ENCODE results near the gene PAN2. TPM values are rescaled to one million over a fixed set of nuclear protein-coding genes. Genes with fewer than 3 reads are reported as not detected.

PAN2 gene, protein sequence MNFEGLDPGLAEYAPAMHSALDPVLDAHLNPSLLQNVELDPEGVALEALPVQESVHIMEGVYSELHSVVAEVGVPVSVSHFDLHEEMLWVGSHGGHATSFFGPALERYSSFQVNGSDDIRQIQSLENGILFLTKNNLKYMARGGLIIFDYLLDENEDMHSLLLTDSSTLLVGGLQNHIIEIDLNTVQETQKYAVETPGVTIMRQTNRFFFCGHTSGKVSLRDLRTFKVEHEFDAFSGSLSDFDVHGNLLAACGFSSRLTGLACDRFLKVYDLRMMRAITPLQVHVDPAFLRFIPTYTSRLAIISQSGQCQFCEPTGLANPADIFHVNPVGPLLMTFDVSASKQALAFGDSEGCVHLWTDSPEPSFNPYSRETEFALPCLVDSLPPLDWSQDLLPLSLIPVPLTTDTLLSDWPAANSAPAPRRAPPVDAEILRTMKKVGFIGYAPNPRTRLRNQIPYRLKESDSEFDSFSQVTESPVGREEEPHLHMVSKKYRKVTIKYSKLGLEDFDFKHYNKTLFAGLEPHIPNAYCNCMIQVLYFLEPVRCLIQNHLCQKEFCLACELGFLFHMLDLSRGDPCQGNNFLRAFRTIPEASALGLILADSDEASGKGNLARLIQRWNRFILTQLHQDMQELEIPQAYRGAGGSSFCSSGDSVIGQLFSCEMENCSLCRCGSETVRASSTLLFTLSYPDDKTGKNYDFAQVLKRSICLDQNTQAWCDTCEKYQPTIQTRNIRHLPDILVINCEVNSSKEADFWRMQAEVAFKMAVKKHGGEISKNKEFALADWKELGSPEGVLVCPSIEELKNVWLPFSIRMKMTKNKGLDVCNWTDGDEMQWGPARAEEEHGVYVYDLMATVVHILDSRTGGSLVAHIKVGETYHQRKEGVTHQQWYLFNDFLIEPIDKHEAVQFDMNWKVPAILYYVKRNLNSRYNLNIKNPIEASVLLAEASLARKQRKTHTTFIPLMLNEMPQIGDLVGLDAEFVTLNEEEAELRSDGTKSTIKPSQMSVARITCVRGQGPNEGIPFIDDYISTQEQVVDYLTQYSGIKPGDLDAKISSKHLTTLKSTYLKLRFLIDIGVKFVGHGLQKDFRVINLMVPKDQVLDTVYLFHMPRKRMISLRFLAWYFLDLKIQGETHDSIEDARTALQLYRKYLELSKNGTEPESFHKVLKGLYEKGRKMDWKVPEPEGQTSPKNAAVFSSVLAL
- total RNA-seq (2021; ENCODE audit: unreplicated experiment) (75.0 TPM), Bru-seq, nascent RNA (percentile 68 among the genes with signal in this experiment), BruChase-seq, experiment 1, labeled RNA remaining after a 6-hour chase (percentile 94 among the genes with signal in this experiment), BruChase-seq, experiment 2, labeled RNA remaining after a 2-hour chase (percentile 86 among the genes with signal in this experiment)
- polyA plus RNA-seq (2012): 74.1 and 75.7 TPM in 2 replicates
- long read RNA-seq, full-length matches to known transcripts: 1 of 33 reads
- long read RNA-seq, partial matches to known transcripts: 12 of 33 reads
- long read RNA-seq, other reads (novel, unspliced or antisense): 20 of 33 reads

DNA sequence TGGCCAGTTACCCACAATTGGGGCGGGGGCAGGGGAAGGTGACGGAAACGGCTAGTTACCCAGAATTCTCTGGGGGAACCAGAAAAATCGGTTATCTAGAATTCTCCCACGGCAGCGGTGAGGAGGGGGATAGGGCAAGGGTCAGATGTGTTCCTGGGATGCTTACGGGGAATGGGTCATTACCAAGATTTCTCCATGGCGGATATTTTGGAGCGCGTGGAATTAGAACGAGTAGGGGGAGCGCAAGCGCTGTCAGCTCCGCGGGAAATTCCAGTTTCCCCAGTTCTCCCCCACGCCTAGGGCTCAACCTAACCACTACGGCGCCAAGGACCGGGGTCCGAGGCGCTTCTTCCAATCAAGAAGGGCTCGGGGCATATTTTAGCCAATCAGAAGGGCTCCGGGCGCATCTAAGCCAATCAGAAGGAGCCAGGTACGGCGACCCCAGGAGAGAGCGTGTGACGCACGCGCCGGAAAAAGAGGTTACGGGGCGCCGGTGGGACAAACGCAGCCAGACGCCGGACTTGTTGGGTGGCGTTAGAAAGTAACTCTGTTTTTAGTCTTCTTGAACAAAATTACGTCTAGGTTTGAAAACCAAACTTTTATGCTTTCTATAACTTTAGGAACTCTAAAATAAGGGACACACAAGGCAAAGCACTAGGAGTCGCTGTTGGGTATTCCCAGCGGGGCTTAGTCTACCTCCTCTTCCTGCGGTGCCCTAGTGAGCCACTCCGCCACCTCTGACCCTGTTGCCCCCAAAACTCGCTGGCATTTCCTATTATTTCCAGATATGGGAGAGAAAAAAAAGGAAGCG lies at the start of gene PAN2:
TSS of gene PAN2 (minus strand) at position 322 of the 811 bp plus-strand sequence. CDS start 906 bp downstream, outside the sequence.
- BruUV-seq (replicated peaks): no TSS peak
- H3K9me2 ChIP-seq (ENCODE audit: insufficient read depth): no peaks in the 10 kb centered on the region
- H3K27me3 ChIP-seq (ENCODE audit: insufficient read depth, low read length): no peaks in the 10 kb centered on the region
- peak within 1 kb of the TSS; percentile 93 for H3K9ac ChIP-seq (ENCODE audit: low read length)
- H4K20me1 ChIP-seq (ENCODE audit: insufficient read depth): no peaks in the 10 kb centered on the region
- H3K4me2 ChIP-seq (ENCODE audit: low read length): peak within 1 kb of the TSS; percentile 95
- DNase-seq (ENCODE audit: low read depth, low spot score) (peak; percentile 98), ATAC-seq (peak; percentile 97)
- peaks cover 11 to 24% of the 10 kb centered on the region in 2 experiments for H3K4me1 ChIP-seq (ENCODE audit: control insufficient read depth in 1 of 2, insufficient read depth in 2 of 2, low read length in 2 of 2)
- peaks cover 7% of the 10 kb centered on the region for H3K79me2 ChIP-seq (ENCODE audit: insufficient read depth, low read length)
- intact Hi-C loops (cut with micrococcal nuclease): loop anchor here (2.0 to 5.0 kb wide), 2 partner anchors 27 to 128 kb away; partner anchors contain the start of gene STAT2
- no peaks in the 10 kb centered on the region for H3K36me3 ChIP-seq (ENCODE audit: control insufficient read depth in 1 of 2, insufficient read depth in 2 of 2, low read length in 2 of 2)
- H3K9me3 ChIP-seq (ENCODE audit: control insufficient read depth in 1 of 2, insufficient read depth in 1 of 2, low read depth in 1 of 2, low read length in 2 of 2): no peaks in the 10 kb centered on the region
- CTCF ChIA-PET: interaction anchor here (0.8 to 3.1 kb wide), 3 partner anchors 15 to 26 kb away, joined by 4 to 10 read pairs (median 5); partner anchors contain the start of genes CNPY2 and STAT2
- H2AFZ ChIP-seq (ENCODE audit: low read depth, low read length, poor library complexity, severe bottlenecking): peak within 1 kb of the TSS; percentile 3
- peak within 1 kb of the TSS; percentile 66 for H3K27ac ChIP-seq (ENCODE audit: low read depth, low read length)
- RAD21 ChIA-PET (ENCODE audit: low non-redundant PET in 1 of 2, low total read pairs in 2 of 2, uncharacterized antibody in 2 of 2, unreplicated experiment in 2 of 2): no interaction called here
- POLR2A ChIA-PET: interaction anchor here (0.7 to 2.3 kb wide), 8 partner anchors 10 to 130 kb away, joined by 3 to 20 read pairs (median 4); partner anchors contain the start of genes CNPY2 and STAT2
- H3K4me3 ChIP-seq (replicated peaks in 1 of 2; ENCODE audit: low read depth in 1 of 2, low read length in 2 of 2): peak within 1 kb of the TSS; percentile 68 to 87
- TF ChIP-seq POLR2AphosphoS5 (IDR thresholded peaks at IDR 0.05; ENCODE audit: low read depth, low read length) (peak; percentile 86), POLR2A (IDR thresholded peaks at IDR 0.05; ENCODE audit: borderline replicate concordance, extremely low read depth, insufficient read depth, insufficient read length) (peak; percentile 82), ZNF274 (IDR thresholded peaks at IDR 0.05; ENCODE audit: low read depth, low read length) (no peak), CEBPB (IDR thresholded peaks at IDR 0.05; ENCODE audit: low read depth) (no peak), TCF7L2 (IDR thresholded peaks at IDR 0.05; ENCODE audit: borderline replicate concordance, extremely low read depth, insufficient read depth, insufficient read length) (no peak), CBX3 (IDR thresholded peaks at IDR 0.05; ENCODE audit: low read depth) (peak; percentile 67; the same call in 1 of the 2 replicates), EZH2 (IDR thresholded peaks at IDR 0.05) (no peak), SIN3A (IDR thresholded peaks at IDR 0.05; ENCODE audit: low read depth) (peak; percentile 78; the same call in 1 of the 2 replicates), JUND (IDR thresholded peaks at IDR 0.05) (no peak; the same call in 1 of the 2 replicates), YY1 (IDR thresholded peaks at IDR 0.05; ENCODE audit: extremely low read depth, insufficient replicate concordance, low read depth, low read length) (peak; percentile 5), EZH2phosphoT487 (IDR thresholded peaks at IDR 0.05; ENCODE audit: borderline replicate concordance) (no peak), FOSL1 (IDR thresholded peaks at IDR 0.05; ENCODE audit: low read depth) (no peak), RAD21 (IDR thresholded peaks at IDR 0.05; ENCODE audit: low read depth) (peak; percentile 34; the same call in 1 of the 2 replicates), SRF (IDR thresholded peaks at IDR 0.05; ENCODE audit: low read depth) (no peak; the same call in 1 of the 2 replicates)
- TF ChIP-seq, protein P1, sequence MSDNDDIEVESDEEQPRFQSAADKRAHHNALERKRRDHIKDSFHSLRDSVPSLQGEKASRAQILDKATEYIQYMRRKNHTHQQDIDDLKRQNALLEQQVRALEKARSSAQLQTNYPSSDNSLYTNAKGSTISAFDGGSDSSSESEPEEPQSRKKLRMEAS (IDR thresholded peaks at IDR 0.05): peak; percentile 76
- TF ChIP-seq, protein P2, sequence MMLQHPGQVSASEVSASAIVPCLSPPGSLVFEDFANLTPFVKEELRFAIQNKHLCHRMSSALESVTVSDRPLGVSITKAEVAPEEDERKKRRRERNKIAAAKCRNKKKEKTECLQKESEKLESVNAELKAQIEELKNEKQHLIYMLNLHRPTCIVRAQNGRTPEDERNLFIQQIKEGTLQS (IDR thresholded peaks at IDR 0.05): no peak
- TF ChIP-seq, protein P3, sequence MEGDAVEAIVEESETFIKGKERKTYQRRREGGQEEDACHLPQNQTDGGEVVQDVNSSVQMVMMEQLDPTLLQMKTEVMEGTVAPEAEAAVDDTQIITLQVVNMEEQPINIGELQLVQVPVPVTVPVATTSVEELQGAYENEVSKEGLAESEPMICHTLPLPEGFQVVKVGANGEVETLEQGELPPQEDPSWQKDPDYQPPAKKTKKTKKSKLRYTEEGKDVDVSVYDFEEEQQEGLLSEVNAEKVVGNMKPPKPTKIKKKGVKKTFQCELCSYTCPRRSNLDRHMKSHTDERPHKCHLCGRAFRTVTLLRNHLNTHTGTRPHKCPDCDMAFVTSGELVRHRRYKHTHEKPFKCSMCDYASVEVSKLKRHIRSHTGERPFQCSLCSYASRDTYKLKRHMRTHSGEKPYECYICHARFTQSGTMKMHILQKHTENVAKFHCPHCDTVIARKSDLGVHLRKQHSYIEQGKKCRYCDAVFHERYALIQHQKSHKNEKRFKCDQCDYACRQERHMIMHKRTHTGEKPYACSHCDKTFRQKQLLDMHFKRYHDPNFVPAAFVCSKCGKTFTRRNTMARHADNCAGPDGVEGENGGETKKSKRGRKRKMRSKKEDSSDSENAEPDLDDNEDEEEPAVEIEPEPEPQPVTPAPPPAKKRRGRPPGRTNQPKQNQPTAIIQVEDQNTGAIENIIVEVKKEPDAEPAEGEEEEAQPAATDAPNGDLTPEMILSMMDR (IDR thresholded peaks at IDR 0.05 in 2 of 3, conservative IDR thresholded peaks at IDR 0.05 in 1 of 3; ENCODE audit: borderline replicate concordance in 1 of 3, insufficient read depth in 1 of 3, low read depth in 2 of 3, low read length in 2 of 3): peak; percentile 13 to 68 (median 54); a peak in 4 of 6 replicates
